Measurements from ENCODE around the gene SUMO3. TPM values are rescaled to one million over a fixed set of nuclear protein-coding genes. Genes with fewer than 3 reads are reported as not detected.

Gene SUMO3
- total RNA-seq, 1 experiment from 2014 or later: 82.9 TPM

GRCh38 chr21:44810779-44811178 lies 7.1 kb downstream of the SUMO3 start:
- Histone ChIP-seq H3K4me2 (ENCODE audit: insufficient read depth, insufficient read length, low read length) (no peak overlapping the region), H3K56ac (ENCODE audit: insufficient read length, low read depth, low read length) (no peak overlapping the region), H4K91ac (ENCODE audit: insufficient read length, low read depth, low read length) (no peak overlapping the region), H3K23ac (ENCODE audit: insufficient read length, low read depth, low read length) (no peak overlapping the region), H3K27ac (ENCODE audit: insufficient read length, low read depth, low read length) (no peak overlapping the region), H3K79me1 (ENCODE audit: insufficient read depth, low read depth, low read length, poor library complexity, severe bottlenecking) (peaks cover 2% of the 10 kb centered on the region), H2BK120ac (ENCODE audit: low read depth, low read length, poor library complexity, severe bottlenecking) (no peak overlapping the region), H2BK15ac (ENCODE audit: low read depth, low read length) (no peak overlapping the region), H3K9ac (ENCODE audit: extremely low read depth, insufficient read length, low read length) (no peak overlapping the region), H3T11ph (ENCODE audit: low read length) (no peak overlapping the region), H4K20me1 (ENCODE audit: control insufficient read depth, insufficient read depth, insufficient read length) (no peaks in the 10 kb centered on the region), H2AFZ (ENCODE audit: low read length) (no peak overlapping the region), H3K4me1 (ENCODE audit: insufficient read depth, low read length) (no peaks in the 10 kb centered on the region), H3K9me3 (ENCODE audit: control insufficient read depth, low read depth, low read length) (no peaks in the 10 kb centered on the region), H2BK20ac (ENCODE audit: low read depth, low read length, poor library complexity, severe bottlenecking) (no peak overlapping the region), H3K27me3 (ENCODE audit: insufficient read depth, low read length) (no peaks in the 10 kb centered on the region), H3K4ac (ENCODE audit: low read depth, low read length) (no peak overlapping the region), H3K23me2 (ENCODE audit: insufficient read length, low read depth, low read length, poor library complexity, severe bottlenecking) (no peaks in the 10 kb centered on the region), H4K8ac (replicated peaks; ENCODE audit: insufficient read length, low read depth, low read length) (no peak overlapping the region), H4K5ac (ENCODE audit: insufficient read length, low read depth, low read length) (no peak overlapping the region), H2AK5ac (ENCODE audit: insufficient read length, low read length) (no peak overlapping the region), H2BK12ac (ENCODE audit: insufficient read length, low read depth, low read length) (no peak overlapping the region), H3K79me2 (ENCODE audit: insufficient read depth, low read length) (peaks cover 2% of the 10 kb centered on the region; the same call in 1 of the 2 replicates), H2BK5ac (ENCODE audit: insufficient read length, low read length) (no peak overlapping the region), H3K18ac (ENCODE audit: insufficient read length, low read depth, low read length) (no peak overlapping the region), H3K14ac (ENCODE audit: insufficient read depth, low read length) (no peak overlapping the region)
- WGBS (ENCODE audit: extremely low coverage, insufficient read length, low lambda C conversion rate): no CpG with 5 or more reads among the region's 6 CpGs
- peaks cover 11 to 14% of the 10 kb centered on the region in 2 experiments for H3K4me1 Mint-ChIP-seq
- peak overlapping the region in 1 of 3 experiments; percentile 96; a peak in 1 of 7 replicates for H3K27ac Mint-ChIP-seq
- peaks cover 12 to 52% (median 36%) of the 10 kb centered on the region in 3 experiments; a peak in 5 of 7 replicates for H3K36me3 Mint-ChIP-seq (ENCODE audit: insufficient read depth in 1 of 3, low read depth in 3 of 3)
- H3K9me3 Mint-ChIP-seq: no peaks in the 10 kb centered on the region
- TF ChIP-seq CTCF (conservative IDR thresholded peaks at IDR 0.05): no peak
- H3K27me3 Mint-ChIP-seq (ENCODE audit: low read depth): no peaks in the 10 kb centered on the region; the same call in 1 of the 2 replicates
- H3K4me3 Mint-ChIP-seq: no peak overlapping the region
- no peak for DNase-seq
